Lower leg skin (tissue), 4 donors: ENCODE measurements around the gene DVL3. TPM values are rescaled to one million over a fixed set of nuclear protein-coding genes. Genes with fewer than 3 reads are reported as not detected.

Source experiments
- total RNA-seq, 4 donors: library from RNA; depleted of rRNA; stranded (reverse); fragments of >200 nt; gene quantifications; one replicate each; pipeline ENCODE4 v1.1.0, GENCODE V29; 2016

Gene DVL3
- total RNA-seq, 4 donors from 2014 or later, result 37.9 to 81.9 (median 42.4) TPM

Other genes starting within 250 kb of the DVL3 start
- gene ABCC5, start 137.5 kb upstream of the DVL3 start, total RNA-seq, result 10 to 100 TPM in 3 of 4 donors, 1 to 10 TPM in 1; 8.9 to 14.3 (median 11.9) TPM
- not detected for gene HTR3D, start 123.6 kb upstream of the DVL3 start, total RNA-seq
- gene HTR3C, start 102.3 kb upstream of the DVL3 start, total RNA-seq, result not detected
- not detected for gene HTR3E, start 58.3 kb upstream of the DVL3 start, total RNA-seq
- 10 to 100 TPM; 36.5 to 52.5 (median 40.1) TPM for gene EIF2B5, start 20.0 kb upstream of the DVL3 start, total RNA-seq
- 100 to 1,000 TPM; 109 to 168 (median 122) TPM for gene AP2M1, start 19.5 kb downstream of the DVL3 start, total RNA-seq
- 10 to 100 TPM; 47.6 to 62.9 (median 53.6) TPM for gene ABCF3, start 30.8 kb downstream of the DVL3 start, total RNA-seq
- gene VWA5B2, start 74.2 kb downstream of the DVL3 start, total RNA-seq, result not detected
- gene ALG3, start 93.6 kb downstream of the DVL3 start, total RNA-seq, result 10 to 100 TPM; 41.7 to 53.6 (median 46.2) TPM
- gene EEF1AKMT4, start 94.3 kb downstream of the DVL3 start, total RNA-seq, result 1 to 10 TPM; 4.3 to 7.7 (median 6.1) TPM
- not detected for gene CAMK2N2, start 106.2 kb downstream of the DVL3 start, total RNA-seq
- not detected for gene ECE2, start 120.6 kb downstream of the DVL3 start, total RNA-seq
- 100 to 1,000 TPM; 194 to 263 (median 211) TPM for gene PSMD2, start 143.9 kb downstream of the DVL3 start, total RNA-seq
- 100 to 1,000 TPM; 418 to 445 (median 433) TPM for gene EIF4G1, start 159.2 kb downstream of the DVL3 start, total RNA-seq
- gene FAM131A, start 182.2 kb downstream of the DVL3 start, total RNA-seq, result 10 to 100 TPM; 60.3 to 81.7 (median 66.9) TPM
- gene CLCN2, start 206.2 kb downstream of the DVL3 start, total RNA-seq, result 1 to 10 TPM; 1.7 to 6.0 (median 4.0) TPM
- 10 to 100 TPM; 54.7 to 95.9 (median 66.8) TPM for gene POLR2H, start 206.3 kb downstream of the DVL3 start, total RNA-seq
- gene THPO, start 222.8 kb downstream of the DVL3 start, total RNA-seq, result 1 to 10 TPM in 1 of 4 donors, under 1 TPM in 2, not detected in 1; 0.36 to 1.3 (median 0.37) TPM
- gene CHRD, start 224.7 kb downstream of the DVL3 start, total RNA-seq, result 1 to 10 TPM; 3.3 to 5.2 (median 4.3) TPM